Measurements from ENCODE around the gene UNK. TPM values are rescaled to one million over a fixed set of nuclear protein-coding genes. Genes with fewer than 3 reads are reported as not detected.

UNK gene
- total RNA-seq, 4 donors from 2014 or later = 26.5 to 42.5 (median 31.9) TPM

GRCh38 chr17:75749545-75750389, 34.8 kb upstream of the UNK start:
- DNase-seq (ENCODE audit: low spot score in 2 of 2) = peak; percentile 77 to 97
- H3K4me3 ChIP-seq (ENCODE audit: low read depth, poor library complexity, severe bottlenecking) = no peak overlapping the region
- intact Hi-C loops (cut with DNase I; ENCODE audit: low total_unique reads) = loop anchor here (5.0 kb wide), 1 partner anchor 77 kb away; no protein-coding TSS in a partner anchor
- WGBS, 2 donors = 33 to 34% methylated on average over 11 to 19 of the region's 20 CpGs
- peak in 1 of 3 donors; percentile 82 for TF ChIP-seq CTCF (IDR thresholded peaks at IDR 0.05)
- TF ChIP-seq POLR2A (IDR thresholded peaks at IDR 0.05) = no peak

- no peak for TF ChIP-seq POLR2A (IDR thresholded peaks at IDR 0.05)
- no peak for TF ChIP-seq CTCF (IDR thresholded peaks at IDR 0.05)
- intact Hi-C loops (cut with DNase I; ENCODE audit: low total_unique reads) = loop anchor here (5.0 kb wide), 1 partner anchor 79 kb away; no protein-coding TSS in a partner anchor
- WGBS, 2 donors = 83 to 85% methylated on average over 23 of the region's 23 CpGs
- no peak for DNase-seq (ENCODE audit: low spot score in 2 of 2)
- H3K4me3 ChIP-seq (ENCODE audit: low read depth, poor library complexity, severe bottlenecking) = no peak overlapping the region
Measured at GRCh38 chr17:75750661-75751423, 33.8 kb upstream of the UNK start.

GRCh38 chr17:75751676-75752404, 32.8 kb upstream of the UNK start:
- H3K4me3 ChIP-seq (ENCODE audit: low read depth, poor library complexity, severe bottlenecking) = no peak overlapping the region
- TF ChIP-seq POLR2A (IDR thresholded peaks at IDR 0.05) (no peak), CTCF (IDR thresholded peaks at IDR 0.05) (no peak)
- DNase-seq (ENCODE audit: low spot score in 2 of 2) = no peak
- intact Hi-C loops (cut with DNase I; ENCODE audit: low total_unique reads) = loop anchor here (5.0 kb wide), 1 partner anchor 80 kb away; no protein-coding TSS in a partner anchor
- 75 to 81% methylated on average over 21 to 23 of the region's 24 CpGs for WGBS, 2 donors

GRCh38 chr17:75752405-75752709, 32.2 kb upstream of the UNK start:
- 85 to 89% methylated on average over 10 of the region's 10 CpGs for WGBS, 2 donors
- intact Hi-C loops (cut with DNase I; ENCODE audit: low total_unique reads) = loop anchor here (5.0 kb wide), 1 partner anchor 80 kb away; no protein-coding TSS in a partner anchor
- no peak for DNase-seq (ENCODE audit: low spot score in 2 of 2)
- no peak overlapping the region for H3K4me3 ChIP-seq (ENCODE audit: low read depth, poor library complexity, severe bottlenecking)
- TF ChIP-seq POLR2A (IDR thresholded peaks at IDR 0.05) (no peak), CTCF (IDR thresholded peaks at IDR 0.05) (no peak)

GRCh38 chr17:75752802-75753513, 31.6 kb upstream of the UNK start:
- H3K4me3 ChIP-seq (ENCODE audit: low read depth, poor library complexity, severe bottlenecking) = no peak overlapping the region
- WGBS, 2 donors = 71 to 76% methylated on average over 18 to 19 of the region's 19 CpGs
- intact Hi-C loops (cut with DNase I; ENCODE audit: low total_unique reads) = loop anchor here (5.0 kb wide), 1 partner anchor 81 kb away; no protein-coding TSS in a partner anchor
- no peak for DNase-seq (ENCODE audit: low spot score in 2 of 2)
- no peak for TF ChIP-seq POLR2A (IDR thresholded peaks at IDR 0.05)
- TF ChIP-seq CTCF (IDR thresholded peaks at IDR 0.05) = no peak
